Common myeloid progenitor, CD34-positive (primary cell): ENCODE results near the gene SLC19A1.

ENCODE experiments used
- CTCF ChIA-PET: fragments of 350-600 bp; sonication (Branson Sonifier 250); formaldehyde crosslinking; loops from one replicate; lab custom pipeline; 2021; ENCODE audit warnings: antibody characterized with exemption; lab: Charles Lee
- POLR2A ChIA-PET: fragments of 350-600 bp; sonication (Branson Sonifier 250); formaldehyde crosslinking; loops from one replicate; lab custom pipeline; 2021; ENCODE audit warnings: antibody characterized with exemption; lab: Charles Lee
- DNase-seq, 3 donors: peaks; one replicate each; pipeline versions ENCODE4 v3.0.0 to v3.0.0-alpha.2; 2013
- H3K27ac ChIP-seq, 2 experiments: 1 replicate in 1 of 2; 2 replicates in 1 of 2; pipeline ENCODE4 v1.7.0; 2013; ENCODE audit warnings: inconsistent platforms in 2 of 2, low read length in 2 of 2, mild to moderate bottlenecking in 2 of 2, low read depth in 1 of 2, moderate library complexity in 1 of 2; ENCODE audit not compliant: severe bottlenecking in 2 of 2, insufficient read depth in 1 of 2, poor library complexity in 1 of 2
- H3K27me3 ChIP-seq, 5 experiments: replicated peaks in 2 of 5; 1 replicate in 3 of 5; 2 replicates in 2 of 5; pipeline versions ENCODE4 v1.6.1 to v1.7.0; 2013; ENCODE audit warnings: low read length in 4 of 5, mild to moderate bottlenecking in 2 of 5, moderate library complexity in 2 of 5, inconsistent platforms in 1 of 5; ENCODE audit not compliant: insufficient read depth in 5 of 5, control insufficient read depth in 4 of 5
- H3K36me3 ChIP-seq, 4 experiments: 1 replicate in 2 of 4; 2 replicates in 2 of 4; pipeline versions ENCODE4 v1.6.1 to v1.7.0; 2013; ENCODE audit warnings: low read length in 3 of 4, control low read depth in 1 of 4, mild to moderate bottlenecking in 1 of 4; ENCODE audit not compliant: control insufficient read depth in 4 of 4, insufficient read depth in 4 of 4
- H3K4me1 ChIP-seq, 4 experiments: 1 replicate in 3 of 4; 2 replicates in 1 of 4; pipeline versions ENCODE4 v1.6.1 to v1.7.1; 2013; ENCODE audit warnings: low read length in 3 of 4, mild to moderate bottlenecking in 3 of 4, control low read depth in 1 of 4, inconsistent platforms in 1 of 4, moderate library complexity in 1 of 4; ENCODE audit not compliant: control insufficient read depth in 4 of 4, insufficient read depth in 4 of 4; ENCODE audit errors: control extremely low read depth in 1 of 4
- H3K4me3 ChIP-seq, 7 experiments: 1 replicate in 4 of 7; 2 replicates in 3 of 7; pipeline versions ENCODE4 v1.5.1 to v1.7.0; 2013; ENCODE audit warnings: mild to moderate bottlenecking in 7 of 7, low read length in 6 of 7, moderate library complexity in 6 of 7, inconsistent platforms in 2 of 7, low read depth in 2 of 7, control low read depth in 1 of 7; ENCODE audit not compliant: insufficient read depth in 4 of 7, control insufficient read depth in 1 of 7; ENCODE audit errors: extremely low read depth in 1 of 7
- H3K9me3 ChIP-seq, 5 experiments: 1 replicate in 4 of 5; 2 replicates in 1 of 5; pipeline versions ENCODE4 v1.6.1 to v1.7.1; 2013; ENCODE audit warnings: low read length in 4 of 5, mild to moderate bottlenecking in 2 of 5, inconsistent platforms in 1 of 5, low read depth in 1 of 5, moderate library complexity in 1 of 5; ENCODE audit not compliant: control insufficient read depth in 4 of 5, insufficient read depth in 2 of 5; ENCODE audit errors: control extremely low read depth in 1 of 5
- WGBS: methylation state at CpG from one replicate; pipeline ENCODE4 v1.1.5; 2013; ENCODE audit not compliant: insufficient coverage; 5-methylcytosine and 5-hydroxymethylcytosine counted together

SLC19A1 gene

DNA sequence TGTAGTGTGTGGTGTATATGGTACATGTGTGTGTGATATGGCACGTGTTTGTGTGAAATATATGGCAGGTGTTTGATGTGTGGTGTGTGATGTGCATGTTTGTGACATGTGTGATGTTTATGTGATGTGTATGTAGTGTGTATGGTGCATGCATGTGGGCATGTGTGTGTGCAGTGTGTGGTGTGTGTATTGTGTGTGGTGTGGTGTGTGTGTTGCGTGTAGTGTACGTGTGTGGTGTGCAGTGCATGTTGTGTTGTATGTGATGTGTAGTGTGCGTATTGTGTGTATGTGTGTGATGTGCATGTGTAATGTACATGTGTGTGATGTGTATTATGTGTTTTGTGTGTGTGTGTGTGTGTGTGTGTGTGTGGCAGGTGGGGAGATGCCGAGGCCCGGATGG is 65.7 kb downstream of the SLC19A1 start:
- POLR2A ChIA-PET, result no interaction called here
- CTCF ChIA-PET, result interaction anchor here (1.3 to 2.0 kb wide), 3 partner anchors 19 to 345 kb away, joined by 3 to 5 read pairs (median 4); no protein-coding TSS in a partner anchor
- 95% methylated on average over 5 of the region's 6 CpGs for WGBS

DNA sequence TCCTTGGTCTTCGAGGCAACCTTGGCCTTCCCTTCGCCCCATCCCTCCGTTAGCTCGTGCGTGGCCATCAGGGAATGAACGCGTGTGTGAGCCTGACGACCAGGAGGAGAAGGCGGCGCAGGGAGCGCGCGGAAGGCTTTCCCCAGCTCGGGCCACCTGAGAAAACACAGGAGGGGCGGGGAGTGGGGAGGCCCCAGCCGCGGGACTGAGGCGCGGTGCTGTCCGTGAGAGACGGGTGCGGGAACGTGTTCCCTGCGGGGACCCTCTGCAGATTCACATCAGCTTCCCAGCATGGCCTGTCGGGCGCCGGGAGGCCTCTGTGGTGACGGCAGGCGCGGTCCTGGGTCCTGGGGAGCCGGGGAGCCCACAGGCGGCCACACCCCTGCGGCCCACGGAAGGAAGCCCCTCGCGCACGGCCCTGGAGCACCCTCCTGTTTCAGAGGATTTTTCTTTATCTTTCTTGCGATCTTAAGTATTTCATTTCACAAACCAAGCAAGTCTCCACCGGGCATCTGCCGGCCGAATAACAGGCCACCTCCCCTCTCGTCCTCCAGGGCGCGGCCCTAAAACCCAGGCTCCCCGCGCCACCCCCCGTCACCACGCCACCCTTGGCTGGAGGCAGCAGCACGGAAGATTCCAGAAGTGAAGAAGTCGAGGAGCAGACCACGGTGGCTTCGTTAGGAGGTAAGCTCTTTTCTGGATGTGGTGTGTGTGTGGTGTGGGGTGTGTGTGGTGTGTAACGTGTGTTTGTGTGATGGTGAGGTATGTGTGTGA is 66.3 kb downstream of the SLC19A1 start:
- DNase-seq, result no peak
- POLR2A ChIA-PET, result no interaction called here
- H3K4me1 ChIP-seq, result peaks cover 0 to 20% (median 17%) of the 10 kb centered on the region in 4 experiments
- H3K36me3 ChIP-seq, result no peaks in the 10 kb centered on the region
- no peak overlapping the region for H3K27ac ChIP-seq
- no peaks in the 10 kb centered on the region for H3K27me3 ChIP-seq
- WGBS, result 95% methylated on average over 49 of the region's 53 CpGs
- no peaks in the 10 kb centered on the region for H3K9me3 ChIP-seq
- CTCF ChIA-PET, result interaction anchor here (0.6 to 2.0 kb wide), 2 partner anchors 120 to 337 kb away, joined by 3 to 5 read pairs; no protein-coding TSS in a partner anchor
- H3K4me3 ChIP-seq, result no peak overlapping the region

More for the DNA sequence above, 65.7 kb downstream of the SLC19A1 start:
- Histone ChIP-seq H3K27me3 (no peaks in the 10 kb centered on the region), H3K4me1 (peaks cover 0 to 20% (median 17%) of the 10 kb centered on the region in 4 experiments), H3K4me3 (no peak overlapping the region), H3K27ac (no peak overlapping the region), H3K36me3 (no peaks in the 10 kb centered on the region), H3K9me3 (no peaks in the 10 kb centered on the region)
- no peak for DNase-seq

DNA sequence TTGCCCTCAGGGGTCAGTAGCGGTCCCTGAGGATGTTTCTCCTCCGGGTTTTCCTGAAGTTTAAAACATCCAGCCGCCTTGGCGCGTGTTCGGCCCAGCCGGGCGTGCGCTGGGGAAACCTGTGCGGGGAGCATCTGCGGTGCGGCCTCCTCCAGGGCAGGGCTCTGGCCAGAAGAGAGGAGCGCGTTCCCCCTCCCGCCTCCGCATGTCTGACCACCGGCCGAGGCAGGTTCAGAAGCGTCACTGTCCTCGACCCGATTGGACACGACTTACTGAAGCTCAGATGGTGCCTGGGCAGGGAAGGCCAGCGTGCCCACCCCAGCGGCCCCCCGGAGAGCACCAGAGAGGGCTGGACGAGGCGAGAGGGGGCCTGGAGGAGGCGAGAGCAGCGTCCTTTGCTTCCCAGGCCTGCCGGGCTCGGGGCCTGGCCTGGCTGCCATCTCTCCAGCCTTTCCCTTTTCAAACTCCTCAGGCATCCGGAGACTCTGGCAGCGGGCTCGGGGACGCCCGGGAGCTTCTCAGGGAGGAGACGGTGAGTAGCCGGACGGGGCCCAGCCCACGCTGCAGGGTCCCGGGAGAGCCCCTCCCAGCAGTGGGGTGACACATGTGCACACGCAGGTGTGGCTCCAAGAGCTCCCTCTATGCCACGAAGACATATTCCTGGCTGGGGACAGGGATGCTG is 67.1 kb downstream of the SLC19A1 start:
- ChIA-PET CTCF (interaction anchor here (0.6 to 2.0 kb wide), 2 partner anchors 121 to 337 kb away, joined by 3 to 5 read pairs; no protein-coding TSS in a partner anchor), POLR2A (no interaction called here)
- Histone ChIP-seq H3K36me3 (no peaks in the 10 kb centered on the region), H3K27ac (no peak overlapping the region), H3K9me3 (no peaks in the 10 kb centered on the region), H3K4me3 (no peak overlapping the region), H3K27me3 (no peaks in the 10 kb centered on the region), H3K4me1 (peaks cover 0 to 20% (median 17%) of the 10 kb centered on the region in 4 experiments)
- 97% methylated on average over 43 of the region's 43 CpGs for WGBS
- DNase-seq, result no peak

DNA sequence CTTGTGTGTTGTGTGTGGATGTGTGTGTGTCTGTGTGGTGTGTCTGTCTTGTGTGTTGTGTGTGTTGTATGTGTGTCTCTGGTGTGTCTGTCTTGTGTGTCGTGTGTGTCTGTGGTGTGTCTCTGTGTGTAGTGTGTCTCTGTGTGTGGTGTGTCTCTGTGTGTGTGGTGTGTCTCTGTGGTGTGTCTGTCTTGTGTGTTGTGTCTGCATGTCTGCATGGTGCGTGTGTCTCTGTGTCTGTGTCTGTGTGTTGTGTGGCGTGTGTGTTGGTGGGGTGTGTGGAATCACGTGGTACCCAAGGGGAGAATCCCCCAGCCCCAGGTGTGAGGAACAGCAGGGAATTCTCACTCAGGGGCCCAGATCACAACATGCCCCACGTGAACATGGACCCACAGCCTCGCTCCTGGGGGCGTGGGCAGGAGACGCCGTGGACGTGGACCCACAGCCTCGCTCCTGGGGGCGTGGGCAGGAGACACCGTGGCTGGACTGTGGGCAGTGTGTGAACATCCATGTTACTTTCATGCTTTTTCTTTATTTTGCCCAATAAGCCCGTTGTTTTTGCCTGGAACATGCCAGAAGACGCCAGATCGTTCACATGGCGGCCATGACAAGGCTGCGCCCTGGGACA is 67.8 kb downstream of the SLC19A1 start:
- Histone ChIP-seq H3K4me1 (peaks cover 0 to 19% (median 17%) of the 10 kb centered on the region in 4 experiments), H3K36me3 (no peaks in the 10 kb centered on the region), H3K9me3 (no peaks in the 10 kb centered on the region), H3K4me3 (no peak overlapping the region), H3K27ac (no peak overlapping the region), H3K27me3 (no peaks in the 10 kb centered on the region)
- ChIA-PET POLR2A (no interaction called here), CTCF (no interaction called here)
- WGBS, result 96% methylated on average over 15 of the region's 18 CpGs
- no peak for DNase-seq

DNA sequence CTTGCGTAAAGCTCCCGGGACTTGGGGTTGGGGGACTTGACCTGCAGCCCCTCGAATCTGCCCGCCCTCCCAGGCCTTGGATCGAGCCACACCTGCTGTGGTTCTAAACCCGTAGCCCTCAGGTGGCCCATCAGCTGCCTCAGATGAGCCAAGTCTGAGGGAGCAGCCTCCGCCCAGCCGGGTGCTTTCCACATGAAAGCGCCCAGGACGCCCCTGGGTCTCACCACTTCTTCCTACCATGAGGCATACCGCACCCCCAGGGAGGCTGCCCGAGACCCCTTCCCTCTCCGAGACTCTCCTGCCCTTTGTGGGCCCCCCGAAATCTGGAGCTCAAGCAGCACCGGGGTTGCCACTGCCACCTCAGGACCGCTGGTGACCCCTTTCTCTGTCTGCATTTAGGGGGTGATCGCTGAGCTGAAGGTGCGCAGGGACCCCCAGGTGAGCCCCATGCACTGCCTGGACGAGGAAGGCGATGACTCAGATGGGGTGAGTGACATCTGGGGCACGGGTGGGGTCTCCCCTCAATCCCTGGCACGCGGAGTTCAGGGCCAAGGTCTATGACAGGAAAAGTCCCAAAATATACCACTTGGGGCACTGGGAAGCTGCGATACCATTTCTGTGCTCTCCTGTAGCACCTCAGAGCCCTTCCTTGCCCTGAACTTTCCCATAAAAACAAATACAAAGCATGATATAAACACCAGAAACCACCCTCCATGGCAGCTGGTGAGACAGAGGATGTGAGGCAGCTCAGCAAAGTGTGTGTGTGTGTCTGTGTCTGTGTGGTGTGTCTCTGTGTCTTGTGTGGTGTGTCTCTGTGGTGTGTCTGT is 68.5 kb downstream of the SLC19A1 start:
- Histone ChIP-seq H3K27me3 (no peaks in the 10 kb centered on the region), H3K4me1 (peaks cover 0 to 16% (median 11%) of the 10 kb centered on the region in 4 experiments), H3K36me3 (no peaks in the 10 kb centered on the region), H3K9me3 (no peaks in the 10 kb centered on the region), H3K27ac (no peak overlapping the region), H3K4me3 (no peak overlapping the region)
- DNase-seq, result no peak
- CTCF ChIA-PET, result interaction anchor here (0.8 kb wide), 1 partner anchor 333 kb away, joined by 3 read pairs; no protein-coding TSS in a partner anchor
- POLR2A ChIA-PET, result no interaction called here
- WGBS, result 93% methylated on average over 18 of the region's 24 CpGs

DNA sequence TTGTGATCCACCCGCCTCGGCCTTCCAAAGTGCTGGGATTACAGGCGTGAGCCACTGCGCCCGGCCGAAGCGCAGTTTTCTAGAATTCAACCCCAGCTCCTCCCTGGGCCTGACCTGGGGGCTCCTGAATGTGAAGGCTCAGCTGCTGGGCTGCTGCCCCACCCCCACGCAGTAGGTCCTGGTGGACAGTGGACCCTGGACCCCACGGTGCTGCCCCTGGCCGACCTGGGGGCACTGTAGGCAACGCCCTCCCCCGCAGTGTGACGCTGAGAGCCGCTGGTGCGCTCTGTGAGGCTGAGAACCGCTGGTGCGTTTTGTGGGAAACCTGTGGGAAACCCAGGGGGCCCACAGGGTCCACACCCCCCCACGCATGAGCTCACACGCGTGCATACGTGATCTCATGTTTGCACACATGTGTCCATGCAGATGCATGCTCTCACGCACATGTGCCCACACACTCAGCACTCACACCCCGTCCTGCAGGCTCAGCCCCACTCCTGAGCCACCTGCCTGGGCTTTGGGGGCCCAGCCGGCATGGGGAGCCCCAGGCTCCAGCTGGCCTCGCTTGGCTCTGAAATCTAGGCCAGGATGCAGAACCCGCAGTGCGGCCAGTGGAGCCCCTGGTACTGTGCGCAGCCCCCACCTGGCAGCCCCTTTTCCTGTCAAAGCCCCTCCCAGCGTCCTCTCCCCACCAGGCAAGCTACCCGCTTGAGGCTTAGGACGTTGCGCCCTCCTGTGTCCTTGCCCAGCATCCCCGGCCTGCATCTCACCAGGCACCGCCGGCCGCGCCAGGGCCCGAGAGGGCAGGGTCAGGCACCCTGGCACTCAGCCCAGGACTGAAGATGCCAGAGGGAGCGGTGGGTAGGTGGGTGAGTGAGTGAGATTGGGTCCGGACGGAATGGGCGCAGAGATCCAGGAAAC is 69.5 kb downstream of the SLC19A1 start:
- CTCF ChIA-PET, result interaction anchor here (0.6 kb wide), 1 partner anchor 347 kb away, joined by 3 read pairs; no protein-coding TSS in a partner anchor
- H3K36me3 ChIP-seq, result no peaks in the 10 kb centered on the region
- peaks cover 0 to 6% (median 2%) of the 10 kb centered on the region in 4 experiments for H3K4me1 ChIP-seq
- no peaks in the 10 kb centered on the region for H3K27me3 ChIP-seq
- no peak overlapping the region for H3K4me3 ChIP-seq
- WGBS, result 94% methylated on average over 36 of the region's 42 CpGs
- no peak for DNase-seq
- POLR2A ChIA-PET, result interaction anchor here (0.7 kb wide), 1 partner anchor 166 kb away, joined by 5 read pairs; no protein-coding TSS in a partner anchor
- H3K9me3 ChIP-seq, result no peaks in the 10 kb centered on the region
- H3K27ac ChIP-seq, result no peak overlapping the region
